ENCODE measurements around the gene MVB12B. TPM values are rescaled to one million over a fixed set of nuclear protein-coding genes. Genes with fewer than 3 reads are reported as not detected.
"Not testable (repeated sequence)": the region's sequence is repeated elsewhere in the genome, so short reads cannot be mapped to it uniquely, and the experiment has no call there.

Gene MVB12B
- polyA plus RNA-seq, 4 donors, result 16.3 to 20.3 (median 18.0) TPM

DNA sequence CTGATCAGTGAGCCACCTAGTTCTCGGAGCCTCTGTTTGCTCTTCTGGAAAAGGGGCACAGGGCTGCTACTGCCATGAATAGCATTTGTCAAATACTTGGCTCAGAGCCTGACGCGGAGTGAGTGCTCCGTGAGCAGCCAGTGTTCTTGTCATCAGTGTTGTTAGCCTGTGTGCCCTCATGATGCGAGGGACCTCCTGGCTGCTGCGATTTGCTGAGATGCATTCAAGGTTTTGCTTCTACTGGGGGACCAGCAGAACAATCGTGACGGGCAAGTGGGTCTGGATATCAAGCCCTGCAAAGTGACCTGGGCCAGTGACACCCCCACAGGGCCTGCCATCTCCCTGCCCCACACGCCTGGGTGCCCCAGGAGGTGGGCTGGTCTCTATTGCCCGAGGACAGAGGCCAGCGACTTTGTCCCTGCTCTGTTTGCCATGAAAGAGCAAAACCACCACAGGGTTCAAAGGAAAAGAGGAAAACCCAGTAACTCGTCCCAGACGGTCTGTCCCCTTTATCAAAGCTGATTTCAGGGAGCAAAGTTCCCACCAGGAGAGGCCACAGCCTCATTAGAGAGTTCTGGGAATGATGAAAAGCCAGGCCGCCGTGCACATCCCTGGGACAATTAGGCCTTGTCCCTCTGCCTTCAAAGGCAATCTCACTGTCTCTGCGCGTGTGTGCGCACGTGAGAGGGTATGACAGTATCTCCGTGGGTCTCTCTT, 200.6 kb downstream of the MVB12B start:
- no peak for DNase-seq (ENCODE audit: low read depth in 4 of 4, low spot score in 3 of 4)

- DNase-seq (ENCODE audit: low read depth in 4 of 4, low spot score in 3 of 4), result no peak
These were observed 201.5 kb downstream of the MVB12B start for GRCh38 chr9:126528111-126528510.

DNA sequence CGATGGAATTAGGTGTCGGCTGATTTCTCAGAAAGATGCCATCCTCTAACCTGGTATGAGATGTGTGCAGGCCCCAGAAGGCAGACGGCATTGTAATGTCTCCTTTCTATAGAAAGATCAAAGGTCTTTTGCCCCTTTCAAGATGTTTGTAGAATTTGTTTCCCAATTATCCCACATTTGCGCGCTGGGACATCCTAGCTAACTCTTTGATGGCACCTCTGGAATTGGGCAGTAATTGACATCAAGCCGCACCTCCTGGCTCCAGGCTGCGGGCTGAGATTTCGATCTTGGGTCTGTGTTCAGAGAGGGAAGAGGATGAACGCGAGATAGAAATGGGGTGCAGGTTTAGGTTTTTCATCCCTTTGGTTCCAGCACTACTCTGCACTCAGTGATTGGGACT, 202.3 kb downstream of the MVB12B start:
- no peak for DNase-seq (ENCODE audit: low read depth in 4 of 4, low spot score in 3 of 4)

GRCh38 chr9:126531035-126531571, 204.5 kb downstream of the MVB12B start:
- no peak for DNase-seq (ENCODE audit: low read depth in 4 of 4, low spot score in 3 of 4)

DNA sequence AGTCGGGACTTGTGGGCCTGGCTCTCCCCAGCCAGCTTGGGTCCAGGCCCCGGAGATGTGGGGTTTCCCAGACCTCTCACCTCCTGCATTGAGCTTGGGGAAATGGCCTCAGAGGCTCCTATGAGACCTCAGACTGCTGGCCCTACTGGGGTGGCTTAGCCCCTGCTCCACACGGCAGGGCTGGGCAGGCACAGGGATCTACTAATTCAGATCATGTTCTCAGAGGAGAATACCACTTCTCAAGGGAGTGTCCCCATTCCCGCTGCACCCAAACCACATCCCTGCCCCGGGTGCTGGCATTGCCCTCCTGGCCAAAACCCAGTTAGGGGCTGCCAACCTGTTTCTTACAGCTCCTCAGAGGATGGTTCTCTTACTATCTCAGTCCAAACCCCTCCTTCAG, 205.0 kb downstream of the MVB12B start:
- no peak for DNase-seq (ENCODE audit: low read depth in 4 of 4, low spot score in 3 of 4)

- DNase-seq (ENCODE audit: low read depth in 4 of 4, low spot score in 3 of 4), result no peak
These were observed 205.4 kb downstream of the MVB12B start for GRCh38 chr9:126532019-126532462.

DNA sequence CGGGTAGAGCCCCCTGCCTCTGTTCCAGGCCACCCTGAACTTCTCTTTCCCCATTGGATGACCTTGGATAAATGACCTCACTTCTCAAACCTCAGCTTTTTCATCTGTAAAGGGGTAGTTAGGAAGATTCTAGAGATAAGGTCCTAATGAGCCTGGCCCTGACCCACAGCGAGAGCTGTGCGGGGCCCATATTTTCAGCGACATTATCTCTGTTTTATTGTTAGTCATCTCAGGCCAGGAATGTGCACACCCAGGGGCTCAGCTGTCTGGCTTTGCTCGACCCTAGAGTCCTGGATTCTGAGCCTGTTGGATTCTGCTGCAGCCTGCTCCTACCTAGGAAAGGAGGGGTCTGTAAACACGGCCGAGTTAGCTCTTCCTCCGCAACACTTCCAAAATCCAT, 205.9 kb downstream of the MVB12B start:
- no peak for DNase-seq (ENCODE audit: low read depth in 4 of 4, low spot score in 3 of 4)

DNA sequence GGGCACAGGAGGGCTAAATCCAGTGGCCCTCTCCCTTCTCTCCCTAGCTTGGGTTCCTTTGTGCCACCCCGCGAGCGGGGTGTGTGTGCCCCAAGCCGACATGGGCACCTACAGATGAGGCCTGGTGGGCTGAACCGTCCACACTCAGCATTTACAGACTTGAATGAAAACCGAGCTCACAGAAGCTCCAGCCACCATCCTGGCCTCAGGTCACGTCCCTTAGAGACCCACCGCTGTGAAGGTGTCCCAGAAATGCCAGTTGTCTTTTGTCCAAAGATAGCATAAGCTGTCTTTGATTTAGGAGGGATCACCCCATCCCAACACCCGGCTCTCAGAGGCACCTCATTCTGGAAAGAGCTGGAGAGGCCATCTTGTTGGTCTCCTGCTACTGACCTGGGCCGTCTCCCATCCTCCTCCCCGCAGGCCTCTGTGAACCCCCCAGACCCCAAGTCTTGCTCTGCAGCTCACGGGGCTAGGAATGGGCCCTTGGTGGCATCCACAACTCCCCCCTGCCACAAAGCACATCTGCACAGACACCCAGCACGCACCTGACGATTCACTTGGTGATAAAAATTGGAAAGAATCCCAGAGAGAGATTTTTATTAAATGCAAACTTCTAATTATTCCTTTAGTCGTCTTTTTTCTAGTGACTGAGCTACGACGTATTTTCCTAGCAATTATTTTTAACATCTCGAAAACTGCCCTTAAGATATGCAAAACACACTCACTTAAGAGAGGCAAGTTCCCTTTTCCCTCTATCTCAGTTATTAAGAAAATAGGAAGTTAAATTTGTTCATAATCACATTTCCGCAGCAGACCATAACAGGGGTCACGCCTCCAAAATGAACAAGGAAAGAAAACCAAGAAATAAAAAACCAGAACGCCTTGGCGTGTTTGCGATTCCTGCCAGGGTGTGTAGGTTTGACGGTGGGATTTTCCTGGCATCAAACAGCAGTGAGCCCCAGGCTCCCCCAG, 206.6 kb downstream of the MVB12B start:
- DNase-seq (ENCODE audit: low read depth in 4 of 4, low spot score in 3 of 4), result no peak

DNA sequence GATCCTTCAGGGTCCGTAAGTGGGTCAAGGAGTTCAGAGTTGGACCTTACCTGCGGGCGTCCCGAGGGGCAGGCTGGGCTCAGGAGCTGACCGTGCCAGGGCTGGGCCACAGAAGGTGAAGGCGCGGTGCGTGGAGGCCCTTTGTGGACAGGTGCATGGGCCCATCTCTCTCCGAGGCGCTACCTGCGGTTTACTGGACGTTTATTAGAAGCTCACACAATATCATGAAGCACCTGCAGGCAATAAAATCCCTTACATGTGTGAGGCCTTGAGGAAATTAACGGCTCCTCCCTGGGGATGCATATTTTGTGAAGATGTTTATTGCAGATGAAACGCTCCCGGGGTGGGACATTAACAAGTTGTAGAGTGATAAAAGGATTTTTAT, 207.3 kb downstream of the MVB12B start:
- no peak for DNase-seq (ENCODE audit: low read depth in 4 of 4, low spot score in 3 of 4)

- no peak for DNase-seq (ENCODE audit: low read depth in 4 of 4, low spot score in 3 of 4)
These were observed 208.0 kb downstream of the MVB12B start for GRCh38 chr9:126534431-126535186.

- DNase-seq (ENCODE audit: low read depth in 4 of 4, low spot score in 3 of 4), result no peak
These were observed 209.5 kb downstream of the MVB12B start for GRCh38 chr9:126536131-126536530.

- DNase-seq (ENCODE audit: low read depth in 4 of 4, low spot score in 3 of 4), result no peak
These were observed 210.3 kb downstream of the MVB12B start for GRCh38 chr9:126536841-126537465.

GRCh38 chr9:126538550-126538949, 211.9 kb downstream of the MVB12B start:
- no peak for DNase-seq (ENCODE audit: low read depth in 4 of 4, low spot score in 3 of 4)

DNA sequence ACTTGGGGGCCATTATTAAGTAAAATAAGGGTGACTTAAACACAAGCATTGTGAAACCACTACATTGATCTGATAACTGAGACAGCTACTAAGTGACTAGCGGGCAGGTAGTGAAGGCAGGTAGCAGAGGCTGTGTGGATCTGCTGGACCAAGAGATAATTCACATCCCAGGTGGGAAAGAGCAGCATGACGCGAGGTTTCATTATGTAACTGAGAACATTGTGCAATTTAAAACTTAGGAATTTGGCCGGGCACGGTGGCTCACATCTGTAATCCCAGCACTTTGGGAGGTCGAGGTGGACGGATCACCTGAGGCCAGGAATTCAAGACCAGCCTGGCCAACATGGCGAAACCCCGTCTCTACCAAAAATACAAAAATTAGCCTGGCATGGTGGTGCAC, 213.8 kb downstream of the MVB12B start:
- not testable (repeated sequence) for DNase-seq (ENCODE audit: low read depth in 4 of 4, low spot score in 3 of 4)

GRCh38 chr9:126543490-126543889, 216.9 kb downstream of the MVB12B start:
- no peak for DNase-seq (ENCODE audit: low read depth in 4 of 4, low spot score in 3 of 4)

- DNase-seq (ENCODE audit: low read depth in 4 of 4, low spot score in 3 of 4), result no peak
These were observed 218.5 kb downstream of the MVB12B start for GRCh38 chr9:126545106-126545505.

- no peak for DNase-seq (ENCODE audit: low read depth in 4 of 4, low spot score in 3 of 4)
These were observed 219.4 kb downstream of the MVB12B start for GRCh38 chr9:126546036-126546435.

DNA sequence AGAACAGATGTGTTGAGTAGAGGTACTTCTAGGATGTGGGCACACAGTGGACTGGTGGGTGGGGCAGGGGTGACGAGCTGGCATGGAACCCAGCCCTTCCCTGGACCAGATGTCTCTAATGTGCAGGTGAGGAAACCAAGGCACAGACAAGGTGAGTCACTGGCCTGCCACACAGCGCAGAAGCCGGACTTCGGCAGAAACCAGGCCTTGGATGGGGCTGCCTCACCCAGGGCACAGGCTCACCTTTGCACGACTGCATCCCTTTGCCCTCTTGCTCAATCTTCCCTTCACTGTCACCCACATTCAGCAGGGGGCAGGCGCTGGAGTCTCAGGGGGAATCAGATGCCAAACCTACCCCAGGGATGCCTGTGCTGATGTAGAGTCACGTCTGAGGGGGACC, 221.7 kb downstream of the MVB12B start:
- no peak for DNase-seq (ENCODE audit: low read depth in 4 of 4, low spot score in 3 of 4)

- DNase-seq (ENCODE audit: low read depth in 4 of 4, low spot score in 3 of 4), result no peak
These were observed 222.8 kb downstream of the MVB12B start for GRCh38 chr9:126549246-126550006.
